Astrocyte (in vitro differentiated cells and primary cell): ENCODE data around the gene SVBP. TPM values are rescaled to one million over a fixed set of nuclear protein-coding genes. Genes with fewer than 3 reads are reported as not detected.

Experiments
- DNase-seq: peaks from one replicate; pipeline ENCODE4 v3.0.0-alpha.2; 2010; ENCODE audit warnings: low read depth
- FAIRE-seq: peaks from 2 replicates; lab custom pipeline; 2011; peaks lifted over from hg19 to GRCh38; lab: Jason Lieb, UNC
- H2AFZ ChIP-seq: 2 replicates; pipeline ENCODE4 v1.6.0; 2012; ENCODE audit warnings: low read depth, low read length, inconsistent platforms
- H3K27ac ChIP-seq: 2 replicates; pipeline ENCODE4 v1.5.1; 2011; ENCODE audit warnings: low read depth, low read length, inconsistent platforms
- H3K27me3 ChIP-seq: 2 replicates; pipeline ENCODE4 v1.6.0; 2011; ENCODE audit warnings: low read length, inconsistent platforms; ENCODE audit not compliant: insufficient read depth
- H3K36me3 ChIP-seq: 2 replicates; pipeline ENCODE4 v1.5.1; 2011; ENCODE audit warnings: low read length, inconsistent platforms; ENCODE audit not compliant: insufficient read depth
- H3K4me1 ChIP-seq: 2 replicates; pipeline ENCODE4 v1.5.1; 2011; ENCODE audit warnings: low read length, inconsistent platforms; ENCODE audit not compliant: insufficient read depth
- H3K4me2 ChIP-seq: 2 replicates; pipeline ENCODE4 v1.6.0; 2012; ENCODE audit warnings: low read length, inconsistent platforms
- H3K4me3 ChIP-seq: 2 replicates; pipeline ENCODE4 v1.5.1; 2011; ENCODE audit warnings: low read depth, mild to moderate bottlenecking, low read length, inconsistent platforms; ENCODE audit not compliant: insufficient read depth
- H3K79me2 ChIP-seq: 2 replicates; pipeline ENCODE4 v1.6.0; 2012; ENCODE audit warnings: mild to moderate bottlenecking, low read length, inconsistent platforms; ENCODE audit not compliant: insufficient read depth
- H3K9ac ChIP-seq: 2 replicates; pipeline ENCODE4 v1.6.0; 2012; ENCODE audit warnings: mild to moderate bottlenecking, low read length, inconsistent platforms
- H3K9me3 ChIP-seq: 2 replicates; pipeline ENCODE4 v1.5.1; 2012; ENCODE audit warnings: low read depth, mild to moderate bottlenecking, low read length, inconsistent platforms; ENCODE audit not compliant: insufficient read depth
- H4K20me1 ChIP-seq: 2 replicates; pipeline ENCODE4 v1.6.0; 2012; ENCODE audit warnings: low read length, inconsistent platforms; ENCODE audit not compliant: insufficient read depth
- H3K27ac Mint-ChIP-seq: one replicate; pipeline ENCODE4 v1.8.0; 2021; ENCODE audit warnings: mild to moderate bottlenecking, mixed read lengths; ENCODE audit not compliant: unreplicated experiment
- H3K27me3 Mint-ChIP-seq: one replicate; pipeline ENCODE4 v1.8.0; 2021; ENCODE audit warnings: low read depth, mixed read lengths; ENCODE audit not compliant: unreplicated experiment
- H3K36me3 Mint-ChIP-seq: one replicate; pipeline ENCODE4 v1.8.0; 2021; ENCODE audit warnings: low read depth, mixed read lengths; ENCODE audit not compliant: unreplicated experiment
- H3K4me1 Mint-ChIP-seq: one replicate; pipeline ENCODE4 v1.8.0; 2021; ENCODE audit warnings: low read depth, mixed read lengths; ENCODE audit not compliant: unreplicated experiment
- H3K4me3 Mint-ChIP-seq: one replicate; pipeline ENCODE4 v1.8.0; 2021; ENCODE audit warnings: mild to moderate bottlenecking, moderate library complexity, mixed read lengths; ENCODE audit not compliant: unreplicated experiment
- H3K9me3 Mint-ChIP-seq: one replicate; pipeline ENCODE4 v1.8.0; 2021; ENCODE audit warnings: mild to moderate bottlenecking, mixed read lengths; ENCODE audit not compliant: unreplicated experiment
- CTCF ChIP-seq: IDR thresholded peaks from 2 replicates; pipeline ENCODE4 v1.5.1; 2011; ENCODE audit warnings: low read depth, mild to moderate bottlenecking, inconsistent platforms, low read length, moderate library complexity; ENCODE audit not compliant: insufficient read depth
- EZH2 ChIP-seq: IDR thresholded peaks from 2 replicates; pipeline ENCODE4 v1.6.1; 2012; ENCODE audit warnings: mild to moderate bottlenecking, low read length, inconsistent platforms; ENCODE audit not compliant: insufficient read depth
- total RNA-seq: library from RNA; stranded (reverse); gene quantifications from 2 replicates; pipeline ENCODE4 v1.2.1, GENCODE V29; 2021

The SVBP gene
- total RNA-seq, 1 donor from 2014 or later, result 28.1 TPM

GRCh38 chr1:42807056-42807668 is 10.0 kb downstream of the SVBP start:
- no peak overlapping the region for H2AFZ ChIP-seq
- no peak for TF ChIP-seq EZH2
- no peak for TF ChIP-seq CTCF
- H3K9ac ChIP-seq, result no peak overlapping the region
- DNase-seq (no peak), FAIRE-seq (no peak)
- H3K4me3 ChIP-seq, result no peak overlapping the region
- H3K36me3 ChIP-seq, result no peaks in the 10 kb centered on the region
- Mint-ChIP-seq H3K27me3 (no peaks in the 10 kb centered on the region), H3K27ac (no peak overlapping the region), H3K9me3 (no peaks in the 10 kb centered on the region), H3K4me1 (peaks cover 15% of the 10 kb centered on the region), H3K36me3 (peaks cover 13% of the 10 kb centered on the region), H3K4me3 (no peak overlapping the region)
- no peaks in the 10 kb centered on the region for H3K27me3 ChIP-seq
- no peaks in the 10 kb centered on the region for H3K79me2 ChIP-seq
- H3K27ac ChIP-seq, result no peak overlapping the region
- H4K20me1 ChIP-seq, result no peaks in the 10 kb centered on the region
- H3K4me1 ChIP-seq, result no peaks in the 10 kb centered on the region
- no peak overlapping the region for H3K4me2 ChIP-seq
- H3K9me3 ChIP-seq, result no peaks in the 10 kb centered on the region

GRCh38 chr1:42806593-42806992 is 10.6 kb downstream of the SVBP start:
- Mint-ChIP-seq H3K27me3 (no peaks in the 10 kb centered on the region), H3K27ac (no peak overlapping the region), H3K4me3 (no peak overlapping the region), H3K36me3 (peaks cover 13% of the 10 kb centered on the region), H3K9me3 (no peaks in the 10 kb centered on the region), H3K4me1 (peaks cover 15% of the 10 kb centered on the region)
- no peak overlapping the region for H3K4me2 ChIP-seq
- FAIRE-seq (no peak), DNase-seq (no peak)
- no peak overlapping the region for H2AFZ ChIP-seq
- H3K4me1 ChIP-seq, result no peaks in the 10 kb centered on the region
- no peaks in the 10 kb centered on the region for H3K36me3 ChIP-seq
- H3K79me2 ChIP-seq, result no peaks in the 10 kb centered on the region
- H3K9me3 ChIP-seq, result no peaks in the 10 kb centered on the region
- no peak overlapping the region for H3K9ac ChIP-seq
- no peaks in the 10 kb centered on the region for H4K20me1 ChIP-seq
- no peak overlapping the region for H3K4me3 ChIP-seq
- no peak for TF ChIP-seq CTCF
- no peak for TF ChIP-seq EZH2
- H3K27ac ChIP-seq, result no peak overlapping the region
- no peaks in the 10 kb centered on the region for H3K27me3 ChIP-seq

GRCh38 chr1:42806171-42806570 is 11.0 kb downstream of the SVBP start:
- H3K27ac ChIP-seq, result no peak overlapping the region
- peaks cover 13% of the 10 kb centered on the region for H3K36me3 Mint-ChIP-seq
- H4K20me1 ChIP-seq, result no peaks in the 10 kb centered on the region

More at GRCh38 chr1:42806171-42806570, 11.0 kb downstream of the SVBP start:
- Histone ChIP-seq H3K9ac (no peak overlapping the region), H3K4me3 (no peak overlapping the region), H3K9me3 (no peaks in the 10 kb centered on the region), H3K4me1 (no peaks in the 10 kb centered on the region), H3K27me3 (no peaks in the 10 kb centered on the region), H3K4me2 (no peak overlapping the region), H3K36me3 (no peaks in the 10 kb centered on the region), H2AFZ (no peak overlapping the region), H3K79me2 (no peaks in the 10 kb centered on the region)
- TF ChIP-seq EZH2 (no peak), CTCF (no peak)
- DNase-seq, result no peak
- Mint-ChIP-seq H3K9me3 (no peaks in the 10 kb centered on the region), H3K27me3 (no peaks in the 10 kb centered on the region), H3K4me1 (peaks cover 15% of the 10 kb centered on the region), H3K27ac (no peak overlapping the region), H3K4me3 (no peak overlapping the region)
- FAIRE-seq, result no peak
